Panc1 (cell line): ENCODE results near the gene NKX2-4. TPM values are rescaled to one million over a fixed set of nuclear protein-coding genes. Genes with fewer than 3 reads are reported as not detected.

ENCODE experiments used
- ATAC-seq: fragments of 200-7000 bp; cut with Tn5 transposase; 2 replicates; pipeline ENCODE4 v1.9.1; 2020; ENCODE audit warnings: mild to moderate bottlenecking, moderate library complexity
- BruUV-seq: library from RNA; stranded (reverse); fragments of 400-500 nt; replicated peaks from 2 replicates; lab custom pipeline; 2021; lab: Mats Ljungman, UMichigan
- CTCF ChIA-PET: fragments of 300-600 bp; sonication (Branson Sonifier 250); formaldehyde crosslinking; loops from one replicate; lab custom pipeline; 2022; ENCODE audit warnings: antibody characterized with exemption; lab: Charles Lee
- POLR2A ChIA-PET: fragments of 300-600 bp; sonication (Branson Sonifier 250); formaldehyde crosslinking; loops from one replicate; lab custom pipeline; 2022; ENCODE audit warnings: antibody characterized with exemption; lab: Charles Lee
- DNase-seq: peaks from one replicate; pipeline ENCODE4 v3.0.0-alpha.2; 2010; ENCODE audit warnings: low read depth, low spot score
- H3K27ac ChIP-seq: 2 replicates; pipeline ENCODE4 v1.5.1; 2011; ENCODE audit warnings: mild to moderate bottlenecking, low read length, inconsistent platforms
- H3K27me3 ChIP-seq: fragments of 200-500 bp; sonication (Bioruptor generic); 2 replicates; pipeline ENCODE4 v1.6.0; 2014; ENCODE audit warnings: low read length, inconsistent platforms; ENCODE audit not compliant: control insufficient read depth, insufficient read depth
- H3K36me3 ChIP-seq: fragments of 200-500 bp; sonication (Bioruptor generic); 2 replicates; pipeline ENCODE4 v1.5.1; 2014; ENCODE audit warnings: inconsistent platforms, mild to moderate bottlenecking, low read length, moderate library complexity; ENCODE audit not compliant: control insufficient read depth, insufficient read depth
- H3K4me1 ChIP-seq: 2 replicates; pipeline ENCODE4 v1.5.1; 2011; ENCODE audit warnings: inconsistent platforms, mild to moderate bottlenecking, low read length, moderate library complexity; ENCODE audit not compliant: control insufficient read depth, insufficient read depth
- H3K4me3 ChIP-seq, 2 experiments: 2 replicates each; pipeline ENCODE4 v1.5.1; 2011 to 2012; ENCODE audit warnings: low read depth in 2 of 2, low read length in 2 of 2, mild to moderate bottlenecking in 2 of 2, inconsistent platforms in 1 of 2, moderate library complexity in 1 of 2
- H3K9me3 ChIP-seq: fragments of 200-500 bp; sonication (Bioruptor generic); 2 replicates; pipeline ENCODE4 v1.5.1; 2014; ENCODE audit warnings: low read depth, mild to moderate bottlenecking, inconsistent platforms, low read length, moderate library complexity; ENCODE audit not compliant: control insufficient read depth, insufficient read depth
- POLR2AphosphoS5 ChIP-seq: IDR thresholded peaks from 2 replicates; pipeline ENCODE4 v1.6.1; 2012; ENCODE audit warnings: mild to moderate bottlenecking, low read depth, low read length, moderate library complexity
- REST ChIP-seq, 2 experiments: IDR thresholded peaks; 2 replicates each; pipeline ENCODE4 v1.6.1; 2011 to 2012; ENCODE audit warnings: low read depth in 2 of 2, control low read depth in 1 of 2, low read length in 1 of 2, mild to moderate bottlenecking in 1 of 2, moderate library complexity in 1 of 2; ENCODE audit not compliant: insufficient read depth in 1 of 2
- SIN3A ChIP-seq: IDR thresholded peaks from 2 replicates; pipeline ENCODE4 v1.6.1; 2012; ENCODE audit warnings: low read depth, mild to moderate bottlenecking, low read length, moderate library complexity, borderline replicate concordance; ENCODE audit not compliant: insufficient read depth
- TCF7L2 ChIP-seq: IDR thresholded peaks from 2 replicates; pipeline ENCODE4 v1.6.1; 2011; ENCODE audit warnings: mild to moderate bottlenecking, low read depth, low read length, inconsistent platforms
- in situ Hi-C: cut with HindIII; loops from 2 replicates; pipeline ENCODE4 v1.10.0; 2016; ENCODE audit warnings: low sequenced_read_pairs, low pct_unique_long_range_greater_than_20kb
- intact Hi-C: fragments of 100-400 bp; cut with micrococcal nuclease; formaldehyde crosslinking; loops from one replicate; pipeline ENCODE4 v1.10.0; 2022; ENCODE audit not compliant: unreplicated experiment
- total RNA-seq: library from RNA; stranded (reverse); gene quantifications from one replicate; pipeline ENCODE4 v1.2.1, GENCODE V29; 2021; ENCODE audit not compliant: unreplicated experiment
- TF ChIP-seq, protein P1 (sequence below): fragments of 450-650 bp; IDR thresholded peaks from 2 replicates; pipeline ENCODE4 v1.5.1; 2017; ENCODE audit warnings: mild to moderate bottlenecking

Gene NKX2-4
- total RNA-seq, 1 experiment from 2014 or later = not detected

- H3K4me1 ChIP-seq = no peaks in the 10 kb centered on the region
- no peaks in the 10 kb centered on the region for H3K9me3 ChIP-seq
- peaks cover 18% of the 10 kb centered on the region for H3K27me3 ChIP-seq
- ChIA-PET POLR2A (no interaction called here), CTCF (no interaction called here)
- in situ Hi-C loops (no loop called here), intact Hi-C loops (no loop called here)
- H3K4me3 ChIP-seq = no peak overlapping the region
- ATAC-seq (no peak), DNase-seq (no peak)
- H3K27ac ChIP-seq = no peak overlapping the region
- H3K36me3 ChIP-seq = no peaks in the 10 kb centered on the region
- TF ChIP-seq POLR2AphosphoS5 = no peak
- no peak for TF ChIP-seq REST (IDR thresholded peaks at IDR 0.05; ENCODE audit: insufficient read depth in 1 of 2, low read depth in 2 of 2, low read length in 1 of 2)
- no peak for TF ChIP-seq TCF7L2
- TF ChIP-seq, protein P1, sequence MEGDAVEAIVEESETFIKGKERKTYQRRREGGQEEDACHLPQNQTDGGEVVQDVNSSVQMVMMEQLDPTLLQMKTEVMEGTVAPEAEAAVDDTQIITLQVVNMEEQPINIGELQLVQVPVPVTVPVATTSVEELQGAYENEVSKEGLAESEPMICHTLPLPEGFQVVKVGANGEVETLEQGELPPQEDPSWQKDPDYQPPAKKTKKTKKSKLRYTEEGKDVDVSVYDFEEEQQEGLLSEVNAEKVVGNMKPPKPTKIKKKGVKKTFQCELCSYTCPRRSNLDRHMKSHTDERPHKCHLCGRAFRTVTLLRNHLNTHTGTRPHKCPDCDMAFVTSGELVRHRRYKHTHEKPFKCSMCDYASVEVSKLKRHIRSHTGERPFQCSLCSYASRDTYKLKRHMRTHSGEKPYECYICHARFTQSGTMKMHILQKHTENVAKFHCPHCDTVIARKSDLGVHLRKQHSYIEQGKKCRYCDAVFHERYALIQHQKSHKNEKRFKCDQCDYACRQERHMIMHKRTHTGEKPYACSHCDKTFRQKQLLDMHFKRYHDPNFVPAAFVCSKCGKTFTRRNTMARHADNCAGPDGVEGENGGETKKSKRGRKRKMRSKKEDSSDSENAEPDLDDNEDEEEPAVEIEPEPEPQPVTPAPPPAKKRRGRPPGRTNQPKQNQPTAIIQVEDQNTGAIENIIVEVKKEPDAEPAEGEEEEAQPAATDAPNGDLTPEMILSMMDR = no peak
- no peak for TF ChIP-seq SIN3A
- no TSS peak for BruUV-seq
Observed at GRCh38 chr20:21398109-21399004, 1.0 kb upstream of the NKX2-4 start.

GRCh38 chr20:21396599-21397340 lies 556 bp downstream of the NKX2-4 start:
- no TSS peak for BruUV-seq
- no peak overlapping the region for H3K27ac ChIP-seq
- H3K27me3 ChIP-seq = peaks cover 18% of the 10 kb centered on the region
- intact Hi-C loops = no loop called here
- in situ Hi-C loops = no loop called here
- H3K36me3 ChIP-seq = no peaks in the 10 kb centered on the region
- TF ChIP-seq TCF7L2 (no peak), SIN3A (no peak), REST (IDR thresholded peaks at IDR 0.05; ENCODE audit: insufficient read depth in 1 of 2, low read depth in 2 of 2, low read length in 1 of 2) (no peak), POLR2AphosphoS5 (no peak)
- TF ChIP-seq, protein P1 = no peak
- ChIA-PET CTCF (no interaction called here), POLR2A (no interaction called here)
- no peak for DNase-seq
- ATAC-seq = no peak
- no peaks in the 10 kb centered on the region for H3K9me3 ChIP-seq
- no peaks in the 10 kb centered on the region for H3K4me1 ChIP-seq
- H3K4me3 ChIP-seq = no peak overlapping the region
